ENCODE results near the gene IFITM10. TPM values are rescaled to one million over a fixed set of nuclear protein-coding genes. Genes with fewer than 3 reads are reported as not detected.

The IFITM10 gene
- total RNA-seq, 1 donor from 2014 or later: 0.34 TPM

DNA sequence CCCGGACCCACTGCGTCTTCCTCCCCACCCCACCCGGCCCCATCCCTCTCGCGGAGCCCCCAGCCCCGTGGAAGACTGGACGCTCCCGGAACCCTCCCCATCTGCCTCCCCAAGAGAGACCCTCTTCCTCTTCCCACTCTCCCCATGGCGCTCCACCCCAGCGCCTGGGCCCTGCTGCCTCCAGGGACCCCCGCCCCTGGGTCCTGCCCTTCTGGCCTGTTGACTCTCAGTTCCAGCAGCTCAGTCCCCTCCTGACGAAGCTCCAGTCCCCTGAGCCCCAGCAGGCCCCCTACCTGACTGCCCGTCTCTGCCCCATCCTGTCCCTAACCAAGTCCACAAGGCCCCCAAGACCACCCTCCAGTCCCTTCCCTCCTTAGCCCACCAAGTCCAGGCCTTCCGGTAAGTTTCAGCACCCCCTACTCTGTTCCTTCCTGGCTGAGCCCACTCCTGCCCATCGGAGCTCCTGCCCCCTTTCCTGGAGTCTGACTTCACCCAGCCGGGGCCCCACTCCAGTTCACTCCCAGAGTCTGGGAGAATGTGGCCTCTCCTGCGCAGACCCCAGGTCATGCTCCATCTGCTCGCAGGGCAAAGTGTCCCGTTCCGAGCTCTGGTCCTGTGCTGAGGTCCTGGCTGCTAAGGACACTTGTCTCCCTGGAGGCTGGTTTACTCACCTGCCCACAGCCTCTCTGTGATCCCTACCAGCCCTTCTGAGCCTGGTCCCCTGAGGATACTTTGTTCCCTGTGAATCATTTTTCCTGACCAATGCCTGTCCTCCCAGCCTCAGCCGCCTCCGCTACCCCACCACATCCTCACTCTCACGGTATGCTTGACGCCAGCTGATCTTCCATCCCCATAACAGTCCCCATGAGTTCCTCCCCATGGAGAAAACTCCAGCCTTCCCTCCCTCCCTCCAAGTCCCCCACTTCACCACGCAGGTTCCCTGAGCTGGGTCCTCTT is 722 bp downstream of the IFITM10 start:
- intact Hi-C loops (cut with micrococcal nuclease): no loop called here

GRCh38 chr11:1748636-1749394 is 1.6 kb downstream of the IFITM10 start:
- no peak overlapping the region for H3K4me3 Mint-ChIP-seq (ENCODE audit: low read depth)

More for the DNA sequence above, 722 bp downstream of the IFITM10 start:
- H3K4me3 Mint-ChIP-seq (ENCODE audit: low read depth): no peak overlapping the region
- DNase-seq (ENCODE audit: low spot score): no peak
- no peaks in the 10 kb centered on the region for H3K4me1 Mint-ChIP-seq (ENCODE audit: low read depth)
- H3K27ac Mint-ChIP-seq: no peak overlapping the region
- peaks cover 18% of the 10 kb centered on the region for H3K27me3 Mint-ChIP-seq (ENCODE audit: low read depth)
- H3K36me3 Mint-ChIP-seq (ENCODE audit: low read depth): peaks cover 3% of the 10 kb centered on the region
- peaks cover 9% of the 10 kb centered on the region for H3K9me3 Mint-ChIP-seq

GRCh38 chr11:1747753-1748635 is 2.4 kb downstream of the IFITM10 start:
- no peak for DNase-seq (ENCODE audit: low spot score)
- Mint-ChIP-seq H3K36me3 (ENCODE audit: low read depth) (peaks cover under 1% of the 10 kb centered on the region), H3K4me1 (ENCODE audit: low read depth) (no peaks in the 10 kb centered on the region), H3K27me3 (ENCODE audit: low read depth) (peaks cover 18% of the 10 kb centered on the region), H3K27ac (no peak overlapping the region), H3K9me3 (peaks cover 9% of the 10 kb centered on the region), H3K4me3 (ENCODE audit: low read depth) (no peak overlapping the region)
- intact Hi-C loops (cut with micrococcal nuclease): no loop called here

More at GRCh38 chr11:1748636-1749394, 1.6 kb downstream of the IFITM10 start:
- DNase-seq (ENCODE audit: low spot score): no peak
- intact Hi-C loops (cut with micrococcal nuclease): no loop called here
- Mint-ChIP-seq H3K27me3 (ENCODE audit: low read depth) (peaks cover 18% of the 10 kb centered on the region), H3K9me3 (peaks cover 9% of the 10 kb centered on the region), H3K27ac (no peak overlapping the region), H3K36me3 (ENCODE audit: low read depth) (peaks cover 3% of the 10 kb centered on the region), H3K4me1 (ENCODE audit: low read depth) (no peaks in the 10 kb centered on the region)

- no peaks in the 10 kb centered on the region for H3K4me1 Mint-ChIP-seq (ENCODE audit: low read depth)
- H3K36me3 Mint-ChIP-seq (ENCODE audit: low read depth): no peaks in the 10 kb centered on the region
- intact Hi-C loops (cut with micrococcal nuclease): no loop called here
- DNase-seq (ENCODE audit: low spot score): no peak
- H3K27ac Mint-ChIP-seq: no peak overlapping the region
- no peak overlapping the region for H3K4me3 Mint-ChIP-seq (ENCODE audit: low read depth)
- H3K9me3 Mint-ChIP-seq: peaks cover 9% of the 10 kb centered on the region
- peaks cover 18% of the 10 kb centered on the region for H3K27me3 Mint-ChIP-seq (ENCODE audit: low read depth)
These were observed 3.2 kb downstream of the IFITM10 start for GRCh38 chr11:1746956-1747752.

GRCh38 chr11:1746511-1746931 is 3.9 kb downstream of the IFITM10 start:
- H3K36me3 Mint-ChIP-seq (ENCODE audit: low read depth): no peaks in the 10 kb centered on the region
- H3K27me3 Mint-ChIP-seq (ENCODE audit: low read depth): peaks cover 18% of the 10 kb centered on the region
- no peaks in the 10 kb centered on the region for H3K4me1 Mint-ChIP-seq (ENCODE audit: low read depth)
- no peak overlapping the region for H3K4me3 Mint-ChIP-seq (ENCODE audit: low read depth)
- no peak for DNase-seq (ENCODE audit: low spot score)
- no peak overlapping the region for H3K27ac Mint-ChIP-seq
- intact Hi-C loops (cut with micrococcal nuclease): no loop called here
- peaks cover 9% of the 10 kb centered on the region for H3K9me3 Mint-ChIP-seq

DNA sequence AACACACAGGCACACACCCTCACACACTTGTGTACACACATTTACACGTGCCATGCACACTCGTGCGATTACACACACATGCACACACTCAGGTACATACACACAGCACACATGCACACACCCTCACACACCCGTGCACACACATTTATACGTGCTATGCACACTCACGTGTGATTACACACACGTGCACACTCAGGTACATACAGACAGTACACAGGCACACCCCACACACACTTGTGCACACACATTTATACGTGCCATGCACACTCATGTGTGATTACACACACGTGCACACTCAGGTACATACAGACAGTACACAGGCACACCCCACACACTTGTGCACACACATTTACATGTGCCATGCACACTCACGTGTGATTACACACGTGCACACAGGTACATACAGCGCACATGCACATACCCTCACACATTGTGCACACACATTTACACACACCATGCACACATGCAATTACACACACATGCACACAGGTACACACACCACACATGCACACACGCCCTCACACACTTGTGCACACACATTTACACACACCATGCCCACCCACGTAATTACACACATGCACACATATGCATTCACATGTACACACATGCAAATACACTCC is 4.6 kb downstream of the IFITM10 start:
- DNase-seq (ENCODE audit: low spot score): no peak
- H3K4me1 Mint-ChIP-seq (ENCODE audit: low read depth): no peaks in the 10 kb centered on the region
- intact Hi-C loops (cut with micrococcal nuclease): no loop called here
- H3K27me3 Mint-ChIP-seq (ENCODE audit: low read depth): peaks cover 18% of the 10 kb centered on the region
- H3K9me3 Mint-ChIP-seq: peaks cover 9% of the 10 kb centered on the region
- no peaks in the 10 kb centered on the region for H3K36me3 Mint-ChIP-seq (ENCODE audit: low read depth)
- H3K4me3 Mint-ChIP-seq (ENCODE audit: low read depth): no peak overlapping the region
- no peak overlapping the region for H3K27ac Mint-ChIP-seq

DNA sequence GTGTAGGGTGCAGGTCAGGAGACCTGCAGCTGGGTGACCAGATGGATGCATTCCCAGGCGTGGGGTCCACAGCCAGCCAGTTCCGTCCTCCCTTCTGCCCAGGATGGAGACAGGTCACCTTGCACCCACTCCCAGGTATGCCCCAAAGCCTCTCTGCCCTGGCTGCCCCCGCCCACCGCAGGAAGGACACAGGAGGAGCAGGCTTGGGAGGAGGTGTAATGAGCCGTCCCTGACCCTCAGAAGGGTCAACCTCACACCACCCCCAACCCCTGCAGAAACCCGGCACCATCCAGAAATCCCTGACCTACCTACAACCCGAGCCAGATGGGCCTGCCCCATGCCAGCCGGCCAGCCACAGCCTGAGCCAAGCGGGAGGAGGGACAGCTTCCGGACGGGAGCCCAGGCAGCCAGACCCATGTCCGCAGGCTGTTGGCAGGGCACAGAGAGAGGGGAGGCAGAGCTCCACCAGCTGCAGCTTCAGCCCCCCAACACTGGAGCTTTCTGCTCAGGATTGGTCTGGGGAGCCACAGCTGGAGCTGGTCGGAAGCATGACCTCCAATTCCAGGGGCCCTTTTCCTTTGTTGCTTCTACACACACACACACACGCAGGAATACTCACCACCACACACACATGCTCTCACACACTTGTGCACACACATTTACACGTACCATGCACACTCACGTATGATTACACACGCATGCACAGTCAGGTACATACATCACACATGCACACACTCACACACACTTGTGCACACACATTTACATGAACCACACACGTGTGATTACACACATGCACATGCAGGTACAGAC is 5.3 kb downstream of the IFITM10 start:
- H3K4me1 Mint-ChIP-seq (ENCODE audit: low read depth): no peaks in the 10 kb centered on the region
- H3K27me3 Mint-ChIP-seq (ENCODE audit: low read depth): peaks cover 13% of the 10 kb centered on the region
- no peak for DNase-seq (ENCODE audit: low spot score)
- H3K9me3 Mint-ChIP-seq: peaks cover 9% of the 10 kb centered on the region
- H3K4me3 Mint-ChIP-seq (ENCODE audit: low read depth): no peak overlapping the region
- intact Hi-C loops (cut with micrococcal nuclease): no loop called here
- H3K36me3 Mint-ChIP-seq (ENCODE audit: low read depth): no peaks in the 10 kb centered on the region
- H3K27ac Mint-ChIP-seq: no peak overlapping the region

- H3K4me3 Mint-ChIP-seq (ENCODE audit: low read depth): no peak overlapping the region
- intact Hi-C loops (cut with micrococcal nuclease): no loop called here
- no peaks in the 10 kb centered on the region for H3K36me3 Mint-ChIP-seq (ENCODE audit: low read depth)
- peaks cover 9% of the 10 kb centered on the region for H3K27me3 Mint-ChIP-seq (ENCODE audit: low read depth)
- peaks cover 9% of the 10 kb centered on the region for H3K9me3 Mint-ChIP-seq
- no peak overlapping the region for H3K27ac Mint-ChIP-seq
- DNase-seq (ENCODE audit: low spot score): no peak
- no peaks in the 10 kb centered on the region for H3K4me1 Mint-ChIP-seq (ENCODE audit: low read depth)
These were observed 6.1 kb downstream of the IFITM10 start for GRCh38 chr11:1744137-1744886.

GRCh38 chr11:1743585-1744136 is 6.7 kb downstream of the IFITM10 start:
- H3K27ac Mint-ChIP-seq: no peak overlapping the region
- DNase-seq (ENCODE audit: low spot score): no peak
- H3K9me3 Mint-ChIP-seq: peaks cover 9% of the 10 kb centered on the region
- H3K27me3 Mint-ChIP-seq (ENCODE audit: low read depth): peaks cover 12% of the 10 kb centered on the region
- no peaks in the 10 kb centered on the region for H3K36me3 Mint-ChIP-seq (ENCODE audit: low read depth)
- no peaks in the 10 kb centered on the region for H3K4me1 Mint-ChIP-seq (ENCODE audit: low read depth)
- intact Hi-C loops (cut with micrococcal nuclease): no loop called here
- no peak overlapping the region for H3K4me3 Mint-ChIP-seq (ENCODE audit: low read depth)

DNA sequence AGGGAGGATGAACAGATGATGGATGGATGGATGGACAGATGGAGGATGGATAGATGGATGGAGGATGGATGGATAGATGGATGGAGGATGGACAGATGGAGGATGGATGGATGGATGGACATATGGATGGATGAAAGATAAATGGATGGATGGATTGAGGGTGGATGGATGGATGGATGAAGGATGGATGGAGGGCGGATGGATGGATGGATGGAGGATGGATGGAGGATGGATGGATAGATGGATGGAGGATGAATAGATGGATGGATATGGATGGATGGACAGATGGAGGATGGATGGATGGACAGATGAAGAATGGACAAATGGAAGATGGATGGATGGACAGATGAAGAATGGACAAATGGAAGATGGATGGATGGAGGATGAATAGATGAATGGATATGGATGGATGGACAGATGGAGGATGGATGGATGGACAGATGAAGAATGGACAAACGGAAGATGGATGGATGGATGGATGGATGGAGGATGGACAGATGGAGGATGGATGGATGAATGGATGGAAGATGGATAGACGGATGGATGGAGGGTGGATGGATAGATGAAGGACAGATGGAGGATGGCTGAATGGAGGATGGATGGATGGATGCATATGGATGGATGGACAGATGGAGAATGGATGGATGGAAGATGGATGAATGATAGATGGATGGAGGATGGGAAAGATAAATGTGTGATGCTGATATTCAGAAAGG is 7.4 kb downstream of the IFITM10 start:
- no peak for DNase-seq (ENCODE audit: low spot score)
- intact Hi-C loops (cut with micrococcal nuclease): no loop called here
- Mint-ChIP-seq H3K27ac (no peak overlapping the region), H3K36me3 (ENCODE audit: low read depth) (no peaks in the 10 kb centered on the region), H3K4me3 (ENCODE audit: low read depth) (no peak overlapping the region), H3K9me3 (peaks cover 10% of the 10 kb centered on the region), H3K27me3 (ENCODE audit: low read depth) (peaks cover 12% of the 10 kb centered on the region), H3K4me1 (ENCODE audit: low read depth) (no peaks in the 10 kb centered on the region)

Data from activated T-helper 2 cell treated with anti-CD3 and anti-CD28 coated beads, Interferon-gamma antibody, Interleukin-2, Interleukin-4, amounts not matched to agents 10 μg/mL and 5 μg/mL and 100 μg/mL, durations not matched to agents 14 hours and 24 hours and 36 hours (primary cell).